ENCODE measurements around the gene HMOX1. TPM values are rescaled to one million over a fixed set of nuclear protein-coding genes. Genes with fewer than 3 reads are reported as not detected.
"Not testable (repeated sequence)": the region's sequence is repeated elsewhere in the genome, so short reads cannot be mapped to it uniquely, and the experiment has no call there.

Gene HMOX1
- total RNA-seq, 6 experiments from 2014 or later = 15.7 to 255 (median 47.2) TPM

GRCh38 chr22:35435201-35435740 is 54.4 kb downstream of the HMOX1 start:
- H3K4me1 ChIP-seq = peaks cover 0 to 8% (median 0%) of the 10 kb centered on the region in 4 donors
- ATAC-seq = no peak
- peaks cover 0 to 4% (median 2%) of the 10 kb centered on the region in 4 donors for H3K9me3 ChIP-seq
- 81% methylated on average over 3 of the region's 8 CpGs for WGBS (ENCODE audit: insufficient coverage, low coverage, low lambda C conversion rate, missing lambda C conversion rate)
- DNase-seq = no peak
- no peak overlapping the region for H3K4me3 ChIP-seq
- TF ChIP-seq POLR2A (IDR thresholded peaks at IDR 0.05) = no peak
- intact Hi-C loops (cut with DNase I) = no loop called here
- no peak overlapping the region for H3K27ac ChIP-seq
- H3K27me3 ChIP-seq = no peaks in the 10 kb centered on the region
- no peaks in the 10 kb centered on the region for H3K36me3 ChIP-seq

DNA sequence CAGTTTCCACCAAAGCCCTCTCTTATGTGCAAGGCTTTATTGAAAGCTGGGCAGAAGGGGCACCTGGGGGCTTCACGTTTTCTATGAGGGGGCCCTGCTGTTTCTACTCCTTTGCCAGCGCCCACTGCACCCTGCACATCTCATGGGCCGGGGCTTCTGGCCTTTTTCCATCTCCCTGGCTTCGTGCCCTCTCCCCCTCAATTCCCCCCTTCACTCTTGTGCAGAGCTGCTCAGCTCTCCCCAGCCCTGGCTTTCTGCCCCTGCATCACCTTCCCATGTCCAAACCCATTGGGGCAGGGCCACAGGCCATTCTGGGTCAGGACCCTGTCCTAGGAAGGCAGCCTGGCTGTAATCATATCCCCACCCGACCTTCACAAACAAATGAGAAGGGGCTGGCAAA is 55.5 kb downstream of the HMOX1 start:
- Histone ChIP-seq H3K4me1 (no peaks in the 10 kb centered on the region), H3K36me3 (no peaks in the 10 kb centered on the region), H3K4me3 (no peak overlapping the region), H3K27me3 (no peaks in the 10 kb centered on the region), H3K27ac (no peak overlapping the region), H3K9me3 (peaks cover 0 to 4% (median 2%) of the 10 kb centered on the region in 4 donors)
- no peak for ATAC-seq
- no peak for DNase-seq
- TF ChIP-seq CTCF (IDR thresholded peaks at IDR 0.05) = no peak
- no peak for TF ChIP-seq POLR2A (IDR thresholded peaks at IDR 0.05)
- 69% methylated on average over 5 of the region's 5 CpGs for WGBS (ENCODE audit: insufficient coverage, low coverage, low lambda C conversion rate, missing lambda C conversion rate)
- intact Hi-C loops (cut with DNase I) = no loop called here

- TF ChIP-seq POLR2A (IDR thresholded peaks at IDR 0.05) = no peak
- Histone ChIP-seq H3K4me3 (no peak overlapping the region), H3K4me1 (no peaks in the 10 kb centered on the region), H3K9me3 (peaks cover 0 to 4% (median 2%) of the 10 kb centered on the region in 4 donors), H3K27me3 (no peaks in the 10 kb centered on the region), H3K36me3 (no peaks in the 10 kb centered on the region), H3K27ac (no peak overlapping the region)
- ATAC-seq = no peak
- no peak for DNase-seq
- 100% methylated on average over 1 of the region's 2 CpGs for WGBS (ENCODE audit: insufficient coverage, low coverage, low lambda C conversion rate, missing lambda C conversion rate)
- intact Hi-C loops (cut with DNase I) = no loop called here
Observed at GRCh38 chr22:35437049-35437448, 56.2 kb downstream of the HMOX1 start.

GRCh38 chr22:35438673-35439364 is 57.9 kb downstream of the HMOX1 start:
- H3K4me3 ChIP-seq; H3K27me3 ChIP-seq; intact Hi-C loops (cut with DNase I); H3K36me3 ChIP-seq; H3K4me1 ChIP-seq; DNase-seq; H3K9me3 ChIP-seq; H3K27ac ChIP-seq; ATAC-seq: not testable (repeated sequence)
- 60% methylated on average over 3 of the region's 3 CpGs for whole genome bisulfite sequencing (ENCODE audit: insufficient coverage, low coverage, low lambda C conversion rate, missing lambda C conversion rate)

DNA sequence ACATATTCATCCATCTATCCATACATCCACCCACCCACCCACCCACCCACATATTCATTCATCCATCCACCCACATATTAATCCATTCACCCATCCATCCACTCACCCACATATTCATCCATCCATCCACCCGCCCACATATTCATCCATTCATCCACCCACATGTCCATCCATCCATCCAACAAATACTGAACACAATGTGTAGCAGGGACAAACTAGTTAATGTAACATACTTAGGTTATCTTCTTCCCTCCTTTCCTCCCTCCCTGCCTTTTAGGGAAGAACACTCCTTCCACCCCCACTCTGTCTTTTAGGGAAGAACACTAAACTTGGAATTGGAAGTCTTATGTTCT is 58.4 kb downstream of the HMOX1 start:
- Histone ChIP-seq H3K36me3 (no peaks in the 10 kb centered on the region), H3K4me1 (no peaks in the 10 kb centered on the region), H3K27me3 (no peaks in the 10 kb centered on the region), H3K27ac (no peak overlapping the region), H3K4me3 (no peak overlapping the region), H3K9me3 (no peaks in the 10 kb centered on the region)
- intact Hi-C loops (cut with DNase I) = no loop called here
- TF ChIP-seq CTCF (IDR thresholded peaks at IDR 0.05) (no peak), POLR2A (IDR thresholded peaks at IDR 0.05) (no peak)
- 88% methylated on average over 1 of the region's 1 CpG for WGBS (ENCODE audit: insufficient coverage, low coverage, low lambda C conversion rate, missing lambda C conversion rate)
- ATAC-seq = no peak
- no peak for DNase-seq

- Histone ChIP-seq H3K36me3 (no peaks in the 10 kb centered on the region), H3K4me1 (no peaks in the 10 kb centered on the region), H3K4me3 (no peak overlapping the region), H3K9me3 (no peaks in the 10 kb centered on the region), H3K27me3 (no peaks in the 10 kb centered on the region), H3K27ac (no peak overlapping the region)
- WGBS (ENCODE audit: insufficient coverage, low coverage, low lambda C conversion rate, missing lambda C conversion rate) = 80% methylated on average over 1 of the region's 3 CpGs
- DNase-seq (no peak), ATAC-seq (no peak)
- TF ChIP-seq POLR2A (IDR thresholded peaks at IDR 0.05) (no peak), CTCF (IDR thresholded peaks at IDR 0.05) (no peak)
- intact Hi-C loops (cut with DNase I) = no loop called here
Observed at GRCh38 chr22:35440129-35440528, 59.2 kb downstream of the HMOX1 start.
